A673 (cell line): ENCODE results near the gene PGRMC2. TPM values are rescaled to one million over a fixed set of nuclear protein-coding genes. Genes with fewer than 3 reads are reported as not detected.

Source experiments
- BruUV-seq: library from RNA; stranded (reverse); fragments of 400-500 nt; replicated peaks from 2 replicates; lab custom pipeline; 2021; lab: Mats Ljungman, UMichigan
- CTCF ChIA-PET: fragments of 300-600 bp; sonication (Branson Sonifier 250); formaldehyde crosslinking; loops from one replicate; lab custom pipeline; 2022; ENCODE audit warnings: antibody characterized with exemption; lab: Charles Lee
- POLR2A ChIA-PET: fragments of 300-600 bp; sonication (Branson Sonifier 250); formaldehyde crosslinking; loops from one replicate; lab custom pipeline; 2022; ENCODE audit warnings: antibody characterized with exemption; ENCODE audit not compliant: low non-redundant PET; lab: Charles Lee
- DNase-seq: peaks from one replicate; pipeline ENCODE4 v3.0.0-alpha.2; 2015; ENCODE audit warnings: low spot score
- H3K27ac ChIP-seq: fragments of 200-600 bp; sonication (generic); 2 replicates; pipeline ENCODE4 v1.5.1; 2016; ENCODE audit warnings: mixed run types, low read depth, mild to moderate bottlenecking, mixed read lengths, antibody characterized with exemption, low read length; ENCODE audit not compliant: poor library complexity, severe bottlenecking
- H3K27me3 ChIP-seq: fragments of 200-600 bp; sonication (generic); replicated peaks from 2 replicates; pipeline ENCODE4 v1.6.1; 2017; ENCODE audit warnings: mixed run types, low read depth, mild to moderate bottlenecking, mixed read lengths, antibody characterized with exemption, low read length; ENCODE audit not compliant: insufficient read depth, poor library complexity
- H3K36me3 ChIP-seq: fragments of 200-600 bp; sonication (generic); 2 replicates; pipeline ENCODE4 v1.6.1; 2016; ENCODE audit warnings: mixed run types, mild to moderate bottlenecking, mixed read lengths, antibody characterized with exemption, low read length; ENCODE audit not compliant: insufficient read depth, poor library complexity, severe bottlenecking
- H3K4me1 ChIP-seq: fragments of 200-600 bp; sonication (generic); 2 replicates; pipeline ENCODE4 v1.6.1; 2017; ENCODE audit warnings: mixed run types, mild to moderate bottlenecking, mixed read lengths, antibody characterized with exemption, low read length; ENCODE audit not compliant: insufficient read depth, poor library complexity, severe bottlenecking
- H3K4me3 ChIP-seq: fragments of 200-600 bp; sonication (generic); 2 replicates; pipeline ENCODE4 v1.5.1; 2016; ENCODE audit warnings: low read depth, mixed run types, mild to moderate bottlenecking, mixed read lengths, low read length; ENCODE audit not compliant: poor library complexity, severe bottlenecking
- H3K9me3 ChIP-seq: fragments of 200-600 bp; sonication (generic); 2 replicates; pipeline ENCODE4 v1.6.1; 2016; ENCODE audit warnings: mixed run types, low read depth, mild to moderate bottlenecking, mixed read lengths, antibody characterized with exemption, low read length; ENCODE audit not compliant: poor library complexity, severe bottlenecking
- EZH2 ChIP-seq: fragments of 200-600 bp; sonication (generic); IDR thresholded peaks from 2 replicates; pipeline ENCODE4 v1.6.1; 2017; ENCODE audit warnings: borderline replicate concordance, low read depth, mild to moderate bottlenecking, mixed read lengths, antibody characterized with exemption, low read length; ENCODE audit not compliant: poor library complexity, severe bottlenecking
- intact Hi-C: fragments of 100-400 bp; cut with micrococcal nuclease; formaldehyde crosslinking; loops from one replicate; pipeline ENCODE4 v1.10.0; 2022; ENCODE audit not compliant: unreplicated experiment
- total RNA-seq: library from RNA; stranded (reverse); gene quantifications from 2 replicates; pipeline ENCODE4 v1.2.3, GENCODE V29; 2021
- TF ChIP-seq, protein P1 (sequence below): fragments of 300-800, 200-600 bp; sonication (generic); conservative IDR thresholded peaks from 2 replicates; pipeline ENCODE4 v1.5.1; 2017; ENCODE audit warnings: low read depth, mild to moderate bottlenecking, antibody characterized with exemption, low read length, moderate library complexity, mixed read lengths

PGRMC2 gene
- total RNA-seq, 1 experiment from 2014 or later: 51.7 TPM

DNA sequence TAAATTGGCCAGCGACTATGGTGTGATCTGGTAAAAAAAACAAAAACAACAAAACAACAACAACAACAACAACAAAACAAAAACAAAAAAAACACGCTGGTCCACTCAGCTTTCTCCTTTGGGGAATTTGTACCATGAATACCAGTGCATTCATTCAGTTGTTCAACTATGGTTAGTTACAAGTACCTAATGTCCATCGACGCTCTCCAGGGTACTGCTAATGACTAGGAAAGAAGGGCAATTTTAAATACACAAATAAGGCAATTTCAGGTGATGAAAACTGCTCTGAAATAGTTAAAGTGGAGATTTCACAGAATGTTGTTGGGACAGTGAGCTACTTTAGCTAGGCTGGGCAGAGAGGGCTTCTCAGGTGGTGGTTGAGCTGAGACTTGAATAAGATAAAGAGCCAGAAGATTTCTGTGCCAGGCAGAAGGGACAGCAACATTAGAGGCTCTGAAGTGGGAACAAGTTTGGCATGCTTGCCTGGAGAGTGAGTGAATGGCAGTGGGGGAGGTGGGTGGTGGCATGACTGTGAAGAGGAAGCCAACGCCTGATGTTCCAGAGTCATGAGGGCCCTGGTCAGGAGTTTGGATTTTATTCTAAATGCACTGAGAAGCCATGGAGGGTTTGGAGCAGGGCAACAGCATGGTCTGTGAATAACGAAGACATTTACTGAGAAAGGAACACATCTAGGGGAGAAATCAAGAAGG lies 45.9 kb upstream of the PGRMC2 start:
- ChIA-PET CTCF (no interaction called here), POLR2A (no interaction called here)
- BruUV-seq: no TSS peak
- intact Hi-C loops: no loop called here
- DNase-seq: no peak
- Histone ChIP-seq H3K27ac (no peak overlapping the region), H3K4me3 (no peak overlapping the region), H3K36me3 (no peaks in the 10 kb centered on the region), H3K9me3 (no peaks in the 10 kb centered on the region), H3K4me1 (no peaks in the 10 kb centered on the region), H3K27me3 (no peaks in the 10 kb centered on the region)
- TF ChIP-seq EZH2: no peak

DNA sequence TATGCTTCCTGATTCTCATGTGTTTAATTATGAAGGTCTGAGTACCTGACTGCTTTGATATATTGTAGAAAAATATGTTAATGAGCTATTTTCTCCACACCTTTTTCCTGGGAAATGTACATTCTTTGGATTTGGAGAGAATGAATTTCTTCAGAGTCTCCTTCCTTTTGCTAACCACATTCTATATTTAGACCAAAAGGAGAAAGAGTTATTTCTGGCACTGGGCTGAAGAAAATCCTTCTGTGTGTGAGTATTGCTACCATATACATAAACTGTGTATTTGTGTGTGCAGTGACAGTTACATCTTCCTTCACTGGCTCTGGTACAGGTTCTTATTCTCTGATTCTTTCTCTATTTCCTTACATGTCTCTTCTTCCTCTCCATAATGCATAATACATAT lies 44.5 kb upstream of the PGRMC2 start:
- no peaks in the 10 kb centered on the region for H3K36me3 ChIP-seq
- H3K4me1 ChIP-seq: no peaks in the 10 kb centered on the region
- TF ChIP-seq, protein P1, sequence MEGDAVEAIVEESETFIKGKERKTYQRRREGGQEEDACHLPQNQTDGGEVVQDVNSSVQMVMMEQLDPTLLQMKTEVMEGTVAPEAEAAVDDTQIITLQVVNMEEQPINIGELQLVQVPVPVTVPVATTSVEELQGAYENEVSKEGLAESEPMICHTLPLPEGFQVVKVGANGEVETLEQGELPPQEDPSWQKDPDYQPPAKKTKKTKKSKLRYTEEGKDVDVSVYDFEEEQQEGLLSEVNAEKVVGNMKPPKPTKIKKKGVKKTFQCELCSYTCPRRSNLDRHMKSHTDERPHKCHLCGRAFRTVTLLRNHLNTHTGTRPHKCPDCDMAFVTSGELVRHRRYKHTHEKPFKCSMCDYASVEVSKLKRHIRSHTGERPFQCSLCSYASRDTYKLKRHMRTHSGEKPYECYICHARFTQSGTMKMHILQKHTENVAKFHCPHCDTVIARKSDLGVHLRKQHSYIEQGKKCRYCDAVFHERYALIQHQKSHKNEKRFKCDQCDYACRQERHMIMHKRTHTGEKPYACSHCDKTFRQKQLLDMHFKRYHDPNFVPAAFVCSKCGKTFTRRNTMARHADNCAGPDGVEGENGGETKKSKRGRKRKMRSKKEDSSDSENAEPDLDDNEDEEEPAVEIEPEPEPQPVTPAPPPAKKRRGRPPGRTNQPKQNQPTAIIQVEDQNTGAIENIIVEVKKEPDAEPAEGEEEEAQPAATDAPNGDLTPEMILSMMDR: no peak
- TF ChIP-seq EZH2: no peak
- intact Hi-C loops: no loop called here
- DNase-seq: no peak
- no TSS peak for BruUV-seq
- ChIA-PET POLR2A (no interaction called here), CTCF (no interaction called here)
- no peak overlapping the region for H3K4me3 ChIP-seq
- H3K27ac ChIP-seq: no peak overlapping the region
- no peaks in the 10 kb centered on the region for H3K9me3 ChIP-seq
- no peaks in the 10 kb centered on the region for H3K27me3 ChIP-seq

DNA sequence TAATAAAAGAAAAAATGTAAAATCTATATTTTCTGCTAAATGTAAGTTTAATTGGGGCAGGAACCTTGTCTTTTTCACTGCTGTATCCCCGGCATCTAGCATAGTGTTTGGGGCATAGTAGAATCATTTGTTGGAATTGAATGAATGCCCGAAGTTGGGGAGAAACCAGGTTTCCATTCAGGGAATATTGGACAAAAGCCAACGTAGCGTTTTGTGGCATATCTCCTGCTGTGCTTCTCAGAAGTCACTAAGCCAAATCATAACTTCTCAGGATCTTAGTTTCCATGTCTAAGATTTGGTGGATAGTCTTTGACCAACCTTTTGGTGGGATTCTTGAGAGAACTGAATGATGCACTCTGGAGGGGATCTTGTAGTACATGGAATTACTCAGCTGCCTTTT lies 42.0 kb upstream of the PGRMC2 start:
- no peak for TF ChIP-seq EZH2
- TF ChIP-seq, protein P1: no peak
- H3K4me1 ChIP-seq: no peaks in the 10 kb centered on the region
- no peaks in the 10 kb centered on the region for H3K36me3 ChIP-seq
- no peaks in the 10 kb centered on the region for H3K9me3 ChIP-seq
- no peaks in the 10 kb centered on the region for H3K27me3 ChIP-seq
- H3K4me3 ChIP-seq: no peak overlapping the region
- no peak for DNase-seq
- CTCF ChIA-PET: no interaction called here
- intact Hi-C loops: no loop called here
- POLR2A ChIA-PET: no interaction called here
- no TSS peak for BruUV-seq
- H3K27ac ChIP-seq: no peak overlapping the region

DNA sequence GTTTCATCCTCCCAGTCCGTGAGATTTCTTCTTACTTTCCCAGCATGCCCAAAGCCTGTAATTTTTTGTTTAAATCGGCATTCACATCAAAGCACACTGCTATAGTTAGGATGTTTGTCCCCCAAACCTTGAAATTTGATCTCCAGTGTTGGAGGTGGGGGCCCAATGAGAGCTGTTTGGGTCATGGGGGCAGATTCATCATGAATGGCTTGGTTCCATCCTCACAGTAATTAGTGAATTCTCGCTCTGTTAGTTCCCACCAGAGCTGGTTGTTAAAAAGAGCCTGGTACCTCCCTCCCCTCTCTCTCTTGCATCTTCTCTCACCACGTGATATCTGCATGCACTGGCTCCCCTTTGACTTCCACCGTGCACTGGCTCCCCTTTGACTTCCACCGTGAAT lies 40.5 kb upstream of the PGRMC2 start:
- intact Hi-C loops: no loop called here
- H3K9me3 ChIP-seq: no peaks in the 10 kb centered on the region
- POLR2A ChIA-PET: no interaction called here
- H3K4me1 ChIP-seq: no peaks in the 10 kb centered on the region
- H3K27me3 ChIP-seq: no peaks in the 10 kb centered on the region
- TF ChIP-seq, protein P1: no peak
- no peak for TF ChIP-seq EZH2
- no peaks in the 10 kb centered on the region for H3K36me3 ChIP-seq
- DNase-seq: no peak
- no TSS peak for BruUV-seq
- no peak overlapping the region for H3K4me3 ChIP-seq
- CTCF ChIA-PET: no interaction called here
- no peak overlapping the region for H3K27ac ChIP-seq
